ENCODE data around the gene LRMDA.

LRMDA gene

GRCh38 chr10:75425291-75426079 is 5.9 kb upstream of the LRMDA start:
- no peak for DNase-seq

GRCh38 chr10:75426880-75427279 is 4.5 kb upstream of the LRMDA start:
- DNase-seq: no peak

DNA sequence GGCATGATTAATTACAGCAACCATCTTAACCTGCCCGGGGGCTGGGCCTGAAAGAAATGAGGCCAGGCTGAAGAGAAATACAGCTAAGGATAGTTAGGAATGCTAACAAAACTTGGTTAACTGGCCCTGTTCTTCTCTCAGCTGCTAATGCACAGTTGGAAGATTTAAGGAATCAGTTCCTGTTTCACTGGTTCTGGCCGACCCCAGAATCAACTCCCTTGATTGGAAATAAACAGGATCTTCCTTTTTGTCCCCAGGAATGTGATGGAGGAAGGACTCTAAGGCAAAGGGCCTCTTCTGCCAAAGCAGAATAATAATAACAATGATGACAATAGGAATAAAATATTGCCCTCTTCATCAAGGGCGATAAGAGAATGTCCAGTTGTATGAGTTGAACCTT is 3.5 kb upstream of the LRMDA start:
- no peak for DNase-seq

DNA sequence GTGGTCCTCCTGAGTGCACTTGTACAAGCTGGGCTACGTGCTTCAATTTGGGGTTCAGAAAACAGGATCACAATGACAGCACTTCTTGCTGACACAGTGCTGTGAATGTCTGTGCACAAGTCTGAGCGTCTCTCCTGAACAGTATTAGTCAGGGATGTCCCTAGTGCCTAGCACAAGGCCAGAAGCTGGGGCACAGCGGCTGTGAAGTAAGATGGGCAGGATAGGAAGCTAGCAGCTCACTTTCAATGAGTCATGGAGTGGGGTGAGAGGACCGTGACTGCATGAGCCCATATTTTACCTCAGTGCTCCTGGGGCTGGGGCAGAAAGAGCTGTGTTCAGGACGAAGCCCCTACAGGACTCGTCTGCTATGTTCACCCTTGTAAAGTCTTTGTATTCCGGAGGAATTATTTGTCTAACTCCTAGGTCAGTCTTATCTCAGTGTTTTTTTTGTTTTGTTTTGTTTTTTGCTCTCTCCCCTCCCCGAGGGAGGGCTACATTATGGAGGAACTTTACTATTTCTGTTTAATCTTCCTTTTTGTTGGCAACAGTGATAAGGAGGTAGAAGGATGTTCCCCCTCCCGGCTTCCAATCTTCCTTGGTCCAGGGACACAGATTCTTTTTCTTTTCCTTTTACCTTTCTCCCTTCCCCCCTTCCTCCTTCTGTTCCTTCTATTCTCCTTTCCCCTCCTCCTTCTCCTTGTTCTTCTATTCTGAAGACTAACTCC is 2.8 kb upstream of the LRMDA start:
- no peak for DNase-seq

- no peak for DNase-seq
Measured at GRCh38 chr10:75429159-75429827, 2.1 kb upstream of the LRMDA start.

DNA sequence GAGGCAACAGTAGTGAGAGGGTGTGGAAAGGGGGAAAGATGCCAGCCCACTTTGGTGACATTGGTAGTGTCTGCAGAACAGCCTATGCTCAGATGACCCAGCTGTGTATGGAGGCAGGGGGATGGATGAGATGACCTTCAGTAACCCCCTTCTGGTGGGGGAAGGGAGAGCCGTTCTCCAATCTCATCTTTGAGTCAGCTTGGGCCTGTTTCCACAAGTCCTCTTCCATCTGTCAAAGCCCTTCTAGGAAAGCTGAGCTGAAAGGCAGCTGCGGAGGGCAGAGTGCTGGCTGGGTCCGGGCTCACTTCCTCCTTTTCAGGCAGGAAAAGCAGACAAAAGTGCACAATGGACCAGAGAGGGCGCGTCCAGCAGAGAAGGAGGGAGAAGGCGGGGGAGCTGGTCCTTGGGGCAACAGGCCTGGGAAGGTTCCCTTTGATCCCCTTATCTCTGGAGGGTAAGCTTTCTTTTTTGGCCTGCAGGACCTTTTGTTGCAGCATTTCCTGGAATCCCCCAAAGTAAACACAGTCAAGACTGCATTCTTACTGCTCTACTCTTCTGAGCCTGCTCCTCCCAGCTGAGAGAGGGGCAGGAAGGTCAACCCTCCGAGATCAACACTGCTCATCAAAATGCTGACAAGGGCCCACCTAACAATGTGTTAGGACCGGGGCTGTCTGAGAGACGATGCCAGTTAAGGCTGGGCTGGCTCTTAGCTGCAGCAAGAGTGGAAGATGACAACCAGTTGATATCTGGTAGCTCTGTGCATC is 1.2 kb upstream of the LRMDA start:
- DNase-seq: no peak

DNA sequence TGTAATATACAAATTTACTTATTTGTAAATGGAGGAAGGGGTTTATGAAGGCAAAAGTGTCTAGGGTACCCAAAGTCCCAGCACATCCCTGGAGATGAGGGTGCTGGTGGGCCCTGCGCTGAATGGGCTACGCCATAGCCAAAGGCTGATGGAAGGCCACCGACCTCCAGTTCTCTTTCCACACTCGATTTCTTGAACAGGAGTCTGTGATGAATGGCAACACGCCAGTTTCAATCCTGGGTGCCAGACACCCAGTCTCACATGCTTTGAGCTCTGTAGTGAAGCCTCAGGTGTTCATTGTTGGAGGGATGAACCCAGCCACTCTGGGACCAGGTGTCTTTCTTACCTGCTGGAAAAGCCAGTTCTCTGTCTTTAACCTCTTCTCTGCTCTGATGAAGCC is 752 bp downstream of the LRMDA start:
- DNase-seq: no peak

- DNase-seq: no peak
Measured at GRCh38 chr10:75432763-75433162, 1.3 kb downstream of the LRMDA start.

DNA sequence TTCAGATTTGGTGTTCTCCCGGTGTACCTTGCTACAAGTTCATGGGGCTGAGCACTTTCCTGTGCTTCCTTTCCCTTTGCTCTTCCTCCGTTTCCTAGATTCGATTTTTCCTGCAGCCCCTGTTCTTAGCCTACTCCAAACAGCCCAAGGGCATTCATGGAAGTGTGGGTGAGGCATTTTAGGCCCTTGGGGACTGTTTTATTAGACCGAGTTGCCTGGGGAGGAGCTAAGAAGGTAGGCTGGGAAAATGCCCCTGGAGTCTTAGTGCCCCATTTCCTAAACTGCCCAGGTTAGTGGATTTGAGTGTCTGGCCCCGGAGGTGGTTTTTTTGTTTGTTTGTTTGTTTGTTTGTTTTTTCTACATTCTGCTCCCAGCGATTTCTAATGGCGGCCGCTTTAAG is 1.8 kb downstream of the LRMDA start:
- DNase-seq: no peak

DNA sequence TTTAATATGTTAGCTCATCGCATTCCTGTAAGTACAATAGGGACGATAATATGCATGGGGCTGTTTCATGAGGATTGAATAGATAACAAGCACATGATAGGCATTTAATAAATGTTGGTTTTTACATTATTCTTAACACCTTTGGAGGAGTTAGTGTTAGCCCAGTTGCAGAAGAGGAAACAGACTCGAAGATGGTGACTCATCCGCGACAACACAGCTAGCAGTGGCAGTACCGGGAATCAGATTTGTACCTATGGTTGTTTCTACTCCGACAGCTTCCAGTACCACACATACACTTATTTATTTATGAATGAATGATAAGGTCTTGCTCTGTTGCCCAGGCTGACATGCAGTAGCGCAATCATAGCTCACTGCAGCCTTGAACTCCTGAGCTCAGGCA is 2.9 kb downstream of the LRMDA start:
- DNase-seq: no peak

DNA sequence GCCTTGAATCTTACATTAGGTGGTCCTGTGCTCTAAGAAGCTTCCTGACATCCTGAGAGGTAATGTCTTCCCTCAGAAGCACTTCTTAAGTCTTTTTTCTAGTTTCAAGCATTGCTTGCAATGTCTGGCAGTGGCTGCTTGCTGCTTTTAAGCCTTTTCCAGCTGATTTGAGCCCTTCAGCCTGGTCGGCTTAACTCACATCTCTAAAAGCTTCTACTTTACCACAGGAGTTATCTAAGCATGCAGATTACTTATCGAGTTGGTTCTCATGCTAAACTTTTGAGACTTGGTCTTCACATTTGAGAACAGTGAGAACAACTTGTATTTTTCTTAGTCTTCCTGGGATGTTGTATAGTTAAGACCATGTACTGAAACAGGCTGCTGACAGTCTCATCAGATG is 3.9 kb downstream of the LRMDA start:
- DNase-seq: no peak

GRCh38 chr10:75436896-75437295 is 5.5 kb downstream of the LRMDA start:
- no peak for DNase-seq

GRCh38 chr10:75437693-75438092 is 6.3 kb downstream of the LRMDA start:
- no peak for DNase-seq

- no peak for DNase-seq
Measured at GRCh38 chr10:75438275-75438674, 6.9 kb downstream of the LRMDA start.

DNA sequence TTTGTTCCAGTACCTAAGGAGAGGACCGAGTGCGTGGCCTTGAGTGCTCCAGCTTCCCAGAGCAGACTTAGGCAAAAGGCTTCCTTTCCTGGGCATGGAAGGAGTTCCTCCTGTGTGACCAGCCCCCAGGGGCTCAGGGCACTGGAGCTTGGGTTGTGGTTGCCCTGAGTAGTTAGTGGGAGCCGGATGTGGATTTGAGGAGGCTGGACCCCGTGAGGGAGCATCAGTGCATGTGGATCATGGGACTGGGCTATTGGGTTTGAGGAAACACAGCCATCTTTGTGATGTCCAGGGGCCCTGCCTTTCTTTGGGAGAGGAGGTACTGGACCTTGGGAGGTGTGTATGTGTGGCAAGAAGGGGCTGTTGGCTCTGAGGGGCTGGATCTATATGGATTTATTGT is 8.4 kb downstream of the LRMDA start:
- DNase-seq: no peak

- no peak for DNase-seq
Measured at GRCh38 chr10:75440271-75440793, 8.9 kb downstream of the LRMDA start.

- DNase-seq: no peak
Measured at GRCh38 chr10:75441196-75441595, 9.8 kb downstream of the LRMDA start.

GRCh38 chr10:75441682-75442081 is 10.3 kb downstream of the LRMDA start:
- DNase-seq: no peak

- no peak for DNase-seq
Measured at GRCh38 chr10:75443362-75443761, 11.9 kb downstream of the LRMDA start.

GRCh38 chr10:75444781-75445386 is 13.5 kb downstream of the LRMDA start:
- no peak for DNase-seq

DNA sequence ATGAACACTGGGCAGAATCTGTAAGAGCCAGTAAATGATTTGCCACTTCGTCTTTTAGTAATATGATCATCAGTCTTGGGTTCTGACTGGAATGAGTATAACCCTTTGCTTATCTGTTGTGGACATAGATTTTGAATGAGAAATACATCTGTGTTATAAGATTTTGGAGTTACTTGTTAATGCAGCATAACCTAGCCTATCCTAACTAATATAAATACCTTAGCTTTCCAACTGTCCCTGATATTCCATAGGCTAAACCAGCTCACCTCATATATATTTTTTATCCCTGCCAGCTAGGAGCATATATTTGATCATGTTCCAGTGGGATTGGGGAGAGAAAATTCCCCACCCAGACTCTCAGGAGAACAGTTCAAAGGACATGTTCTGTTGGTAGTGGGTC is 15.1 kb downstream of the LRMDA start:
- DNase-seq: no peak

- DNase-seq: no peak
Measured at GRCh38 chr10:75448166-75448565, 16.7 kb downstream of the LRMDA start.
